Activated naive CD4-positive, alpha-beta T cell treated with anti-CD3 and anti-CD28 coated beads, Interleukin-2, amount 10 ng/mL, durations not matched to agents 7 days and 5 days (primary cell): ENCODE measurements around the gene NOL9.

ENCODE experiments used
- CTCF ChIA-PET: fragments of 350-600 bp; sonication (Branson Sonifier 250); formaldehyde crosslinking; loops from one replicate; lab custom pipeline; 2021; ENCODE audit warnings: antibody characterized with exemption; lab: Charles Lee
- DNase-seq: peaks from one replicate; pipeline ENCODE4 v3.0.0-alpha.2; 2020
- H3K27ac Mint-ChIP-seq: one replicate; pipeline ENCODE4 v1.8.0; 2021; ENCODE audit warnings: mild to moderate bottlenecking, moderate library complexity, mixed read lengths
- H3K27me3 Mint-ChIP-seq: one replicate; pipeline ENCODE4 v1.8.0; 2021; ENCODE audit warnings: mild to moderate bottlenecking, mixed read lengths
- H3K36me3 Mint-ChIP-seq: one replicate; pipeline ENCODE4 v1.8.0; 2021; ENCODE audit warnings: mixed read lengths
- H3K4me1 Mint-ChIP-seq: one replicate; pipeline ENCODE4 v1.8.0; 2021; ENCODE audit warnings: mixed read lengths
- H3K4me3 Mint-ChIP-seq: one replicate; pipeline ENCODE4 v1.8.0; 2021; ENCODE audit warnings: mild to moderate bottlenecking, moderate library complexity, mixed read lengths
- H3K9me3 Mint-ChIP-seq: one replicate; pipeline ENCODE4 v1.8.0; 2021; ENCODE audit warnings: mixed read lengths

NOL9 gene

GRCh38 chr1:6485168-6486101 is 68.9 kb downstream of the NOL9 start:
- peaks cover 9% of the 10 kb centered on the region for H3K4me1 Mint-ChIP-seq
- peaks cover 71% of the 10 kb centered on the region for H3K27me3 Mint-ChIP-seq
- H3K9me3 Mint-ChIP-seq = no peaks in the 10 kb centered on the region
- H3K36me3 Mint-ChIP-seq = no peaks in the 10 kb centered on the region
- no peak for DNase-seq
- H3K27ac Mint-ChIP-seq = no peak overlapping the region
- H3K4me3 Mint-ChIP-seq = no peak overlapping the region
- CTCF ChIA-PET = interaction anchor here (0.8 to 4.4 kb wide), 4 partner anchors 8 to 165 kb away, joined by 3 to 43 read pairs (median 3); partner anchors contain the start of gene TNFRSF25

GRCh38 chr1:6484826-6485167 is 69.5 kb downstream of the NOL9 start:
- no peak for DNase-seq
- Mint-ChIP-seq H3K9me3 (no peaks in the 10 kb centered on the region), H3K27ac (no peak overlapping the region), H3K27me3 (peaks cover 71% of the 10 kb centered on the region), H3K36me3 (no peaks in the 10 kb centered on the region), H3K4me1 (peaks cover 9% of the 10 kb centered on the region), H3K4me3 (no peak overlapping the region)
- CTCF ChIA-PET = interaction anchor here (0.6 to 4.4 kb wide), 4 partner anchors 36 to 162 kb away, joined by 3 to 43 read pairs (median 3); no protein-coding TSS in a partner anchor

GRCh38 chr1:6483761-6484117 is 70.6 kb downstream of the NOL9 start:
- H3K27ac Mint-ChIP-seq = no peak overlapping the region
- peaks cover 9% of the 10 kb centered on the region for H3K4me1 Mint-ChIP-seq
- CTCF ChIA-PET = interaction anchor here (1.1 kb wide), 1 partner anchor 162 kb away, joined by 3 read pairs; no protein-coding TSS in a partner anchor
- H3K4me3 Mint-ChIP-seq = no peak overlapping the region
- no peaks in the 10 kb centered on the region for H3K9me3 Mint-ChIP-seq
- H3K36me3 Mint-ChIP-seq = no peaks in the 10 kb centered on the region
- DNase-seq = no peak
- H3K27me3 Mint-ChIP-seq = peaks cover 71% of the 10 kb centered on the region

DNA sequence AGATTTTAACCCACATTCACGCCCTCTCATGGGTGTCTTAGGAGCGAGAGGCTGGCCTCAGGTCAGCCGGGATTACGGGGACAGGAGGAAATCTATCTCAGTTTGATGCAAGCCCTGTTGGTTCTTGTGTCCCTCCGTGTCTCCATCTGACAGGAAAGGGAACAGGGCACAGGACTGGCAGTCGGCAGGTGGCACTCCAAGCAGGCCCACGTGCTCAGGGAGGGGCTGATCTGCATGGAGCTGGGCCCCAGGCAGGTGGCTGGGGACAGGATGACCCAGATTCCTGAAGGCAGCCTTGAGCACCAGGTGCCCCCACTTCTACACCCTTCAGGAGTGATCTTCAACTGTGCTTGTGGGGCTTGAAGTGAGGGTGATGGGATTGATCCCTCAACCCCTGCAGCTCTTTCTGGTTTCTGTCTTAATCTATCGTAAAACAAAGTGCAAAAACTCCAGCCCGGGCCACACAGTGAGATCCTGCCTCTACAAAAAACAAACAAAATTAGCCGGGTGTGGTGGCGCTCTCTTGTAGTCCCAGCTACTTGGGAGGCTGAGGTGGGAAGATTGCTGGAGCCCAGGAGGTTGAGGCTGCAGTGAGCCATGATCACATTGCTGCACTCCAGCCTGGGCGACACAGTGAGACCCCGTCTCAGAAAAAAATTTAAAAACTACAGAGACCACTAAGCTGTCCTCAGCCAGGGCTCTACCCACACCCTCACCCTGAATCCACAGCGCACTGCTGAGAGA is 71.1 kb downstream of the NOL9 start:
- H3K4me1 Mint-ChIP-seq = peaks cover 9% of the 10 kb centered on the region
- CTCF ChIA-PET = no interaction called here
- H3K27ac Mint-ChIP-seq = no peak overlapping the region
- H3K27me3 Mint-ChIP-seq = peaks cover 67% of the 10 kb centered on the region
- H3K9me3 Mint-ChIP-seq = no peaks in the 10 kb centered on the region
- no peak for DNase-seq
- H3K36me3 Mint-ChIP-seq = no peaks in the 10 kb centered on the region
- H3K4me3 Mint-ChIP-seq = no peak overlapping the region

DNA sequence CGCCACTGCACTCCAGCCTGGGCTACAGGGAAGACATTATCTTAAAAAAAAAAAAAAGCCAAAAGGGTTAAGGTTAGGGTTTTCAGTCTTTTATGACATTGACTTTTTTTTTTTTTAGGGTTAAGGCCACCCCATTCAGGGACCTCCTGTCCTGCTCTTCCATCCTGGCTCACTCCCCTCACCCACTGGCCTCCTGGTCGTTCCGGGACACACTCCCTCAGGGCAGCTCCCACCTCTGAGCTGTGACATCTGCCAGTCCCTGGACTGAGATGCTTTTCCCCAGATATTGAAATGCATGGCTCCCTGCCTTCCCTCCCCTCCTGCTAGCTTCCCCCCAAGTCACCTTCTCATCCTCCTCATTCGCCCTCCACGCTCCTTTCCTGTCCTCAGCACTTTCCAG is 72.5 kb downstream of the NOL9 start:
- no peak overlapping the region for H3K27ac Mint-ChIP-seq
- H3K9me3 Mint-ChIP-seq = no peaks in the 10 kb centered on the region
- peaks cover 70% of the 10 kb centered on the region for H3K27me3 Mint-ChIP-seq
- DNase-seq = no peak
- CTCF ChIA-PET = no interaction called here
- no peak overlapping the region for H3K4me3 Mint-ChIP-seq
- no peaks in the 10 kb centered on the region for H3K36me3 Mint-ChIP-seq
- peaks cover 9% of the 10 kb centered on the region for H3K4me1 Mint-ChIP-seq

DNA sequence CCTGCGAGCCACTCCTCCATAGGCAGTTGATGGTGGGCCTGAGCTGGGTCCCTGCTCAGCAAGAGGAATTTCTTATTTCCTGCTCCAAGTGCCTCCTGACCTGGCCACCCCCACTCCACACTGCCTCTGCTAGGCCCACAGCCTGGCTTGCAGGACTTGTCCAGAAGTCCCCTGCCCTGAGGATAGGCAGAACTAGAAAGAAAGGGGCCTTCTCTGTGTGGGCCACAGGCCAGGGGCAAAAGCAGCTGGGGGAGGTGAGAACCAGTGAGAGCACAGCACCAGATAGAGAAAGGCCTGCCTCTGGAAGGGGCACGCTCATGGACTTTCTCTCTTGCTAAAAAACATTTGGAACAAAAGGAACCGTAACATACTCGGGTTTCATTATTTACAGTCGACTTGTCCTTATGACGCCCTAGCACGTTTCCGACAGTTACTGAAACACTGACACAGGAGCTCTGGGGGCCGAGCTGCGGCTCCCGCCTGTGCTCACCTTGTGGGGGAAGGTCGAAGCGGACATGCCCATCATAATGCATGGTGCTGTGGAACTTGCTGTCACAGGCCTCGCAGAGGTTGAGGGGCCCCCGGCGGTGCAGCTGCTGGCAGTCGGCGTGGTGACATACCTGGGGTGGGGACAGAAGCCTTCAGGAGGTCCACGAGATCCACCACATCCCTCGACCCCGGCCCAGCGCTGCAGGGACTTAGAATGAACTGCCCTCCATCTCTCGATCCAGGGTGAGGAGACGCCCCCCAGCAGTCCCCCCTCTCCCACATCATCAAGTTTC is 77.1 kb downstream of the NOL9 start:
- Mint-ChIP-seq H3K27ac (no peak overlapping the region), H3K4me1 (peaks cover 5% of the 10 kb centered on the region), H3K9me3 (no peaks in the 10 kb centered on the region), H3K4me3 (no peak overlapping the region), H3K36me3 (no peaks in the 10 kb centered on the region), H3K27me3 (peaks cover 38% of the 10 kb centered on the region)
- CTCF ChIA-PET = interaction anchor here (0.8 to 1.5 kb wide), 7 partner anchors 8 to 54 kb away, joined by 3 to 5 read pairs (median 3); no protein-coding TSS in a partner anchor
- no peak for DNase-seq

DNA sequence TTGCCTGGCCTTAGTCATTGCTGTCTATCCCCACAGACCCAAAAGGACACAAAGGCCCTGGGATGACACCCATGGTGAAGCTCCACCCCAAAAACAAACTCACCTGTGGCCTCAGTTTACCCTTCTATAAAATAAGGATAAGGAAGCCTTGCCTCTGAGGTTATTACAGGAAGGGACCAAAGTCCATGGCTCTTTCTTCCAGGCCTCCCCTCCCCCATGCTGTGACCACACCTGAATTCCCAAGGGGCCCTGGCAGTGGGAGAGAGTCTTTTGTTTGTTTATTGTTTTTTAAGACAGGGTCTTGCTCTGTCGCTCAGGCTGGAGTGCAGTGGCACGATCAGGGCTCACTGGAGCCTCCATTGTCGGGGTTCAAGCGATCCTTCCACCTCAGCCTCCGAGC is 77.8 kb downstream of the NOL9 start:
- CTCF ChIA-PET = interaction anchor here (0.8 to 1.5 kb wide), 6 partner anchors 9 to 53 kb away, joined by 3 to 5 read pairs (median 3); no protein-coding TSS in a partner anchor
- Mint-ChIP-seq H3K9me3 (no peaks in the 10 kb centered on the region), H3K4me1 (peaks cover 7% of the 10 kb centered on the region), H3K27me3 (peaks cover 30% of the 10 kb centered on the region), H3K4me3 (no peak overlapping the region), H3K36me3 (no peaks in the 10 kb centered on the region), H3K27ac (no peak overlapping the region)
- DNase-seq = no peak

GRCh38 chr1:6475381-6476133 is 78.8 kb downstream of the NOL9 start:
- Mint-ChIP-seq H3K27ac (no peak overlapping the region), H3K4me1 (peaks cover 7% of the 10 kb centered on the region), H3K9me3 (no peaks in the 10 kb centered on the region), H3K27me3 (peaks cover 24% of the 10 kb centered on the region), H3K36me3 (no peaks in the 10 kb centered on the region), H3K4me3 (no peak overlapping the region)
- DNase-seq = peak; percentile 85
- CTCF ChIA-PET = interaction anchor here (0.6 kb wide), 1 partner anchor 763 kb away, joined by 3 read pairs; no protein-coding TSS in a partner anchor

GRCh38 chr1:6474815-6475282 is 79.5 kb downstream of the NOL9 start:
- H3K4me1 Mint-ChIP-seq = peaks cover 7% of the 10 kb centered on the region
- no peak overlapping the region for H3K27ac Mint-ChIP-seq
- no peaks in the 10 kb centered on the region for H3K9me3 Mint-ChIP-seq
- DNase-seq = no peak
- CTCF ChIA-PET = no interaction called here
- H3K4me3 Mint-ChIP-seq = no peak overlapping the region
- no peaks in the 10 kb centered on the region for H3K36me3 Mint-ChIP-seq
- H3K27me3 Mint-ChIP-seq = peaks cover 24% of the 10 kb centered on the region

- Mint-ChIP-seq H3K27ac (no peak overlapping the region), H3K4me3 (no peak overlapping the region), H3K9me3 (no peaks in the 10 kb centered on the region), H3K36me3 (no peaks in the 10 kb centered on the region), H3K4me1 (peaks cover 8% of the 10 kb centered on the region), H3K27me3 (peaks cover 24% of the 10 kb centered on the region)
- no peak for DNase-seq
- CTCF ChIA-PET = interaction anchor here (2.6 kb wide), 1 partner anchor 28 kb away, joined by 8 read pairs; no protein-coding TSS in a partner anchor
These were observed 80.1 kb downstream of the NOL9 start for GRCh38 chr1:6473974-6474814.

GRCh38 chr1:6473156-6473555 is 81.2 kb downstream of the NOL9 start:
- Mint-ChIP-seq H3K36me3 (no peaks in the 10 kb centered on the region), H3K27ac (no peak overlapping the region), H3K27me3 (peaks cover 23% of the 10 kb centered on the region), H3K9me3 (no peaks in the 10 kb centered on the region), H3K4me3 (no peak overlapping the region), H3K4me1 (peaks cover 8% of the 10 kb centered on the region)
- DNase-seq = no peak
- CTCF ChIA-PET = interaction anchor here (1.9 to 2.6 kb wide), 2 partner anchors 13 to 27 kb away, joined by 8 to 9 read pairs; no protein-coding TSS in a partner anchor

DNA sequence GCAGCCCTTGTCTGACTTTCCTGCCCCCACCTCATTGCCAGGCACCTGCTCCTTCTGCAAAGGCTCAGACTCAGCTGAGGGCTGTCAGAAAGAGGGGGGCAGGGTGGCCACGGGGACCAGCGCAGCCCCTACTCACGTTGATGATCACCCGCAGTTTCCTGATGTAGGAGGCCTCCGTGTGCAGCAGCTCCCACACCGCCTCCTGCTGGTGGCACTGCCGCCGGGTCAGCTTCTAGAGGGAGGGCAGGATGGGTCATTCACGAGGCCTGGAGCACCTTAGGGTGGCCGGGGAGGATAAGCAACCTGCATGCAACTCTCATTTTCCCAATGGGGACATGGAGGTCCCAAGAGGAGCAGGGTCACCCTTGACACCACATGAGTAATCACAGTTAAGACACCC is 81.9 kb downstream of the NOL9 start:
- Mint-ChIP-seq H3K4me1 (peaks cover 8% of the 10 kb centered on the region), H3K4me3 (no peak overlapping the region), H3K27me3 (peaks cover 15% of the 10 kb centered on the region), H3K27ac (no peak overlapping the region), H3K36me3 (no peaks in the 10 kb centered on the region), H3K9me3 (no peaks in the 10 kb centered on the region)
- CTCF ChIA-PET = interaction anchor here (0.7 to 2.6 kb wide), 6 partner anchors 8 to 35 kb away, joined by 3 to 9 read pairs (median 5); no protein-coding TSS in a partner anchor
- no peak for DNase-seq
